Parathyroid adenoma (tissue), 2 donors: ENCODE data around the gene RAD50.

Experiments
- H2AFZ ChIP-seq: fragments of 300-600 bp; sonication (generic); one replicate; pipeline ENCODE4 v1.7.0; 2017; ENCODE audit warnings: antibody characterized with exemption, mild to moderate bottlenecking
- H3K27ac ChIP-seq: fragments of 300-600 bp; sonication (generic); one replicate; pipeline ENCODE4 v1.7.0; 2017
- H3K27me3 ChIP-seq: fragments of 300-600 bp; sonication (generic); one replicate; pipeline ENCODE4 v1.7.0; 2017; ENCODE audit warnings: low read length; ENCODE audit not compliant: control insufficient read depth, insufficient read depth
- H3K36me3 ChIP-seq: fragments of 300-600 bp; sonication (generic); one replicate; pipeline ENCODE4 v1.7.0; 2017; ENCODE audit warnings: low read length; ENCODE audit not compliant: control insufficient read depth, insufficient read depth
- H3K4me1 ChIP-seq: fragments of 300-600 bp; sonication (generic); one replicate; pipeline ENCODE4 v1.7.0; 2017; ENCODE audit warnings: control low read depth
- H3K4me2 ChIP-seq: fragments of 300-600 bp; sonication (generic); one replicate; pipeline ENCODE4 v1.7.0; 2017; ENCODE audit warnings: low read length
- H3K4me3 ChIP-seq: fragments of 300-600 bp; sonication (generic); one replicate; pipeline ENCODE4 v1.7.0; 2017; ENCODE audit warnings: low read depth, low read length
- H3K79me2 ChIP-seq: fragments of 300-600 bp; sonication (generic); one replicate; pipeline ENCODE4 v1.7.0; 2017; ENCODE audit warnings: control low read depth
- H3K9ac ChIP-seq: fragments of 300-600 bp; sonication (generic); one replicate; pipeline ENCODE4 v1.7.0; 2017; ENCODE audit warnings: mild to moderate bottlenecking
- H3K9me3 ChIP-seq: fragments of 300-600 bp; sonication (generic); one replicate; pipeline ENCODE4 v1.7.0; 2017; ENCODE audit warnings: low read length; ENCODE audit not compliant: control insufficient read depth
- TF ChIP-seq, protein P1 (sequence below): fragments of 300-600 bp; sonication (generic); IDR thresholded peaks from one replicate; pipeline ENCODE4 v1.7.0; 2017; ENCODE audit warnings: antibody characterized with exemption, mild to moderate bottlenecking
- donor health status: primary hyperparathyroidism.

Gene RAD50

DNA sequence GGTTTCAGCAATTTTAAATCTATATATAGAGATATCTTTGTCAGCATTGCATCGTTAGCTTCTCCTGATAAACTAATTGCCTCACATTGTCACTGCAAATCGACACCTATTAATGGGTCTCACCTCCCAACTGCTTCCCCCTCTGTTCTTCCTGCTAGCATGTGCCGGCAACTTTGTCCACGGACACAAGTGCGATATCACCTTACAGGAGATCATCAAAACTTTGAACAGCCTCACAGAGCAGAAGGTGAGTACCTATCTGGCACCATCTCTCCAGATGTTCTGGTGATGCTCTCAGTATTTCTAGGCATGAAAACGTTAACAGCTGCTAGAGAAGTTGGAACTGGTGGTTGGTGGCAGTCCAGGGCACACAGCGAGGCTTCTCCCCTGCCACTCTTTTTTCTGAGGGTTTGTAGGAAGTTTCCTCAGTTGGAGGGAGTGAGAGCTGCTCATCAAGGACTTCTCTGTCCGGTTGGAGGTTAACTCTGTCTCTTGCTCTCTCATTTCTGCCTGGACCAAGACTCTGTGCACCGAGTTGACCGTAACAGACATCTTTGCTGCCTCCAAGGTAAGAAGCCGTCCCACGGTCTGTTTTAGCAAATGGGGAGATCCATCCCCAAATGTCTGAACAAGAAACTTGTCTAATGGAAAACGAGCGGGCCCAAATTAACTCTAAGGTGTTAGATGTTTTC lies 117.3 kb downstream of the RAD50 start, which contains the start of gene IL4:
Gene IL4 (plus strand): TSS at position 51 of the 692 bp plus-strand sequence. CDS start 62 bp downstream, at position 113.
- no peaks in the 10 kb centered on the region for H3K9me3 ChIP-seq
- H3K4me3 ChIP-seq = no peak within 1 kb of the TSS
- no peak within 1 kb of the TSS for H3K27ac ChIP-seq
- no peaks in the 10 kb centered on the region for H3K4me1 ChIP-seq
- no peak within 1 kb of the TSS for H2AFZ ChIP-seq
- H3K4me2 ChIP-seq = no peak within 1 kb of the TSS
- H3K79me2 ChIP-seq = no peaks in the 10 kb centered on the region
- no peaks in the 10 kb centered on the region for H3K36me3 ChIP-seq
- H3K9ac ChIP-seq = no peak within 1 kb of the TSS
- no peaks in the 10 kb centered on the region for H3K27me3 ChIP-seq
- TF ChIP-seq, protein P1, sequence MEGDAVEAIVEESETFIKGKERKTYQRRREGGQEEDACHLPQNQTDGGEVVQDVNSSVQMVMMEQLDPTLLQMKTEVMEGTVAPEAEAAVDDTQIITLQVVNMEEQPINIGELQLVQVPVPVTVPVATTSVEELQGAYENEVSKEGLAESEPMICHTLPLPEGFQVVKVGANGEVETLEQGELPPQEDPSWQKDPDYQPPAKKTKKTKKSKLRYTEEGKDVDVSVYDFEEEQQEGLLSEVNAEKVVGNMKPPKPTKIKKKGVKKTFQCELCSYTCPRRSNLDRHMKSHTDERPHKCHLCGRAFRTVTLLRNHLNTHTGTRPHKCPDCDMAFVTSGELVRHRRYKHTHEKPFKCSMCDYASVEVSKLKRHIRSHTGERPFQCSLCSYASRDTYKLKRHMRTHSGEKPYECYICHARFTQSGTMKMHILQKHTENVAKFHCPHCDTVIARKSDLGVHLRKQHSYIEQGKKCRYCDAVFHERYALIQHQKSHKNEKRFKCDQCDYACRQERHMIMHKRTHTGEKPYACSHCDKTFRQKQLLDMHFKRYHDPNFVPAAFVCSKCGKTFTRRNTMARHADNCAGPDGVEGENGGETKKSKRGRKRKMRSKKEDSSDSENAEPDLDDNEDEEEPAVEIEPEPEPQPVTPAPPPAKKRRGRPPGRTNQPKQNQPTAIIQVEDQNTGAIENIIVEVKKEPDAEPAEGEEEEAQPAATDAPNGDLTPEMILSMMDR = no peak

DNA sequence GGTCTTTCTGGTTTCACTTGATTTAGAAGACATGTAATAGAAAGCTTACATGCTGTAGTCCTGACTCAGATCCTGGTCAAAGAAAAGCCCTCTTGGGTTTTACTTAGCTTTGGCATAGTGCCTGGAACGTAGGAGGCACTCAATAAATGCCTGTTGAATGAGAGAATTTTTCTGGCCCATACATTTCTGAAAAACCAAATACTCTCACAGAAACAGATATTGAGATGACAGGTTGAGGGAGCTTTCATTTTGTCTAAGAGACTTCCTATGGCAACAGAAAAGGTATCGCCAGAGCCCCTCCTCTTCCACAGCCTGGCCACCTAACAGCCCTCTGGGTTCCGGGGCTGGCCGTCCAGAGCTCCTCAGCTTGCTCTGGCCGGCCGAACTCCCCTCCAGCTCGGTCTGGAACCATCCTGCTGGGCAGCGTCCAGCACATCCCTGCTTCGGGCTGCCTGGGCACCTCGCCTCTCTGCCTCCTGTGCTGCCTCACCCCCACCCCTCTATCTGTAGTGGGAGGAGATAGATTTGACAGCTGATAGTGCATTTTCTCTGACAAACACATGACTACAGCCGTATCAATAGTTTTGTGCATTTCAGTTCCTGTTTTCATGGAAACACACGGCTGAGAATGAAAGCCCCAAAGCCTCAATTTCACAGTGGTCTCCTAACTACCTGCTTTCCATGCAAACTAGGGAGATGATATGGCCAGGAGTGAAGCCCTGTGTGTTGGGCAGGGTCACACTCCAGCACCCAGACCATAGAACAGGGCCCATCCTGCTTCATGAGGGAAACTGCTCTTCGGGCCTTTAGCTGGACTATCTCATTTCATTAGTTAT lies 118.1 kb downstream of the RAD50 start:
- TF ChIP-seq, protein P1 = no peak
- H3K9ac ChIP-seq = no peak overlapping the region
- no peaks in the 10 kb centered on the region for H3K36me3 ChIP-seq
- H3K9me3 ChIP-seq = no peaks in the 10 kb centered on the region
- H3K4me3 ChIP-seq = no peak overlapping the region
- no peaks in the 10 kb centered on the region for H3K79me2 ChIP-seq
- no peak overlapping the region for H2AFZ ChIP-seq
- no peak overlapping the region for H3K4me2 ChIP-seq
- H3K27me3 ChIP-seq = no peaks in the 10 kb centered on the region
- no peak overlapping the region for H3K27ac ChIP-seq
- H3K4me1 ChIP-seq = no peaks in the 10 kb centered on the region

DNA sequence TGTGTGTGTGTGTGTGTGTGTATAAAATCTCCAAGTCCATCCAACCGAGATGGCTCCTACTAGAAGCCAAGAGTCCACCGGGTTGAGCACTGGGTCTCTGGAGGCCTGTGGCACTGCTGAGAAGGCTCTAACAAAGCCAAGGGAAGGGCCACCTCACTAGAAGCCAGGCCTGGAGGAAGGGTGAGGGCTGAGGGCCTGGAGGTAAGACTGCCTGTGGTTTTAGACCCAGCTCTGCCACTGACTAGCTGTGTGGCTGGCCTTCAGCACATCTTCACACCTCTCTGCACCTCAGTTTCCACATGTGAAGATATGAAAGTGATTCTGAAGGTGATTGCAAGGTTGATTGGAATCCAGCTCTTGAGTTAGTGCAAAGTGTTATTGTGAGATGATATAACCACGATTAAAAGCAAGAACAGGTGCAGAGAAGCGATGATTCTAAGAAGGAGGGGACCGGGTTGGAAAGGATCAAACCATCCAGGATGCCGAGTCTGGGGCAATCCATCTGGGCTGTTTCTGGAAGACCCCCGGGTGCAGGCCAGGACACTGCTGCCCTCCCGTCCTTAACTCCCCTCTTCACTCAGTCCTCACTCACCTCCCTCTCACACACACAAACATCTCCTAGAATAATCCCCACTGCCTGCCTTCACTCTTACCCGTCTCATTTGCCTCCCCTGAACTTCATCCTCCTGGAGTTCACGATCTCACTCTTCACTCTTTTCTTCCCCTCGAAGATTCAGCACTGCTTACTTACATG lies 119.3 kb downstream of the RAD50 start:
- TF ChIP-seq, protein P1 = no peak
- H3K36me3 ChIP-seq = no peaks in the 10 kb centered on the region
- no peaks in the 10 kb centered on the region for H3K4me1 ChIP-seq
- no peaks in the 10 kb centered on the region for H3K79me2 ChIP-seq
- no peak overlapping the region for H3K9ac ChIP-seq
- no peak overlapping the region for H3K4me3 ChIP-seq
- H3K9me3 ChIP-seq = no peaks in the 10 kb centered on the region
- H3K27ac ChIP-seq = no peak overlapping the region
- H2AFZ ChIP-seq = no peak overlapping the region
- H3K27me3 ChIP-seq = no peaks in the 10 kb centered on the region
- no peak overlapping the region for H3K4me2 ChIP-seq

DNA sequence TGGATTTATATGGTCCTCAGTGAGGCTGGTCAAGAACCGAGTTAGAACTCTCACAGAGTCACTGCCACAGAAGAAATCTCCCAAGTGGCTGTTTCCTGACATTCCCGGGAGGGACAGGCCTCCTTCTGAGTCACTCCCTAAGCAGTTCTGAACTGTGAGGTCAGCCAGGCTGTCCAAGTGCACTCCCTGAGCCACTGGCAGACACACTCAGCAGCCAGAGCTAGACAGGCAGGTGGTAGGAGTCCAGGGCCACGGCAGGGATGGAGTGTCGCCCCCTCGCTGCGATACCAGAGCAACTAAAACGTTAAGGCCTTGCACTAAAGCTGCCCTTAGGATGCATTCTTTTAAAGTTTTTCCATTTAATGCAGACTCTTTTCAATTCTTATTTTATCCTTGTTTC lies 120.4 kb downstream of the RAD50 start:
- Histone ChIP-seq H3K4me3 (no peak overlapping the region), H3K4me2 (no peak overlapping the region), H3K79me2 (no peaks in the 10 kb centered on the region), H2AFZ (no peak overlapping the region), H3K27me3 (no peaks in the 10 kb centered on the region), H3K27ac (no peak overlapping the region), H3K36me3 (no peaks in the 10 kb centered on the region), H3K9ac (no peak overlapping the region), H3K4me1 (no peaks in the 10 kb centered on the region), H3K9me3 (no peaks in the 10 kb centered on the region)
- TF ChIP-seq, protein P1 = no peak
